ENCODE data around the gene SMYD3. TPM values are rescaled to one million over a fixed set of nuclear protein-coding genes. Genes with fewer than 3 reads are reported as not detected.

SMYD3 gene
- total RNA-seq, 1 experiment from 2014 or later: 29.6 TPM

- intact Hi-C loops (cut with micrococcal nuclease; ENCODE audit: unreplicated experiment): no loop called here
- TF ChIP-seq, protein P1, sequence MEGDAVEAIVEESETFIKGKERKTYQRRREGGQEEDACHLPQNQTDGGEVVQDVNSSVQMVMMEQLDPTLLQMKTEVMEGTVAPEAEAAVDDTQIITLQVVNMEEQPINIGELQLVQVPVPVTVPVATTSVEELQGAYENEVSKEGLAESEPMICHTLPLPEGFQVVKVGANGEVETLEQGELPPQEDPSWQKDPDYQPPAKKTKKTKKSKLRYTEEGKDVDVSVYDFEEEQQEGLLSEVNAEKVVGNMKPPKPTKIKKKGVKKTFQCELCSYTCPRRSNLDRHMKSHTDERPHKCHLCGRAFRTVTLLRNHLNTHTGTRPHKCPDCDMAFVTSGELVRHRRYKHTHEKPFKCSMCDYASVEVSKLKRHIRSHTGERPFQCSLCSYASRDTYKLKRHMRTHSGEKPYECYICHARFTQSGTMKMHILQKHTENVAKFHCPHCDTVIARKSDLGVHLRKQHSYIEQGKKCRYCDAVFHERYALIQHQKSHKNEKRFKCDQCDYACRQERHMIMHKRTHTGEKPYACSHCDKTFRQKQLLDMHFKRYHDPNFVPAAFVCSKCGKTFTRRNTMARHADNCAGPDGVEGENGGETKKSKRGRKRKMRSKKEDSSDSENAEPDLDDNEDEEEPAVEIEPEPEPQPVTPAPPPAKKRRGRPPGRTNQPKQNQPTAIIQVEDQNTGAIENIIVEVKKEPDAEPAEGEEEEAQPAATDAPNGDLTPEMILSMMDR (conservative IDR thresholded peaks at IDR 0.05): no peak
- TF ChIP-seq EZH2 (IDR thresholded peaks at IDR 0.05; ENCODE audit: low read depth): no peak
- no peak overlapping the region for H3K4me2 ChIP-seq
- no peaks in the 10 kb centered on the region for H3K9me3 ChIP-seq (ENCODE audit: insufficient read depth, low read depth)
- no peaks in the 10 kb centered on the region for H3K4me1 ChIP-seq (replicated peaks; ENCODE audit: insufficient read depth)
- H3K27me3 ChIP-seq (ENCODE audit: insufficient read depth, low read depth): no peaks in the 10 kb centered on the region
- H3K9me2 ChIP-seq (ENCODE audit: insufficient read depth): no peaks in the 10 kb centered on the region
- no TSS peak for BruUV-seq (replicated peaks)
- ChIA-PET POLR2A (ENCODE audit: unreplicated experiment) (no interaction called here), CTCF (no interaction called here)
- H2AFZ ChIP-seq: no peak overlapping the region
- no peaks in the 10 kb centered on the region for H4K20me1 ChIP-seq (ENCODE audit: insufficient read depth)
- no peak for DNase-seq
- H3K79me2 ChIP-seq (ENCODE audit: low read depth): no peaks in the 10 kb centered on the region
- no peak overlapping the region for H3K27ac ChIP-seq
- no peak overlapping the region for H3K4me3 ChIP-seq
- H3F3A ChIP-seq (ENCODE audit: insufficient read depth, low read depth): no peaks in the 10 kb centered on the region
- H3K36me3 ChIP-seq (ENCODE audit: low read depth): no peaks in the 10 kb centered on the region
Observed at GRCh38 chr1:246064891-246065290, 442.2 kb downstream of the SMYD3 start.

- TF ChIP-seq, protein P1 (conservative IDR thresholded peaks at IDR 0.05): no peak
- no peak for TF ChIP-seq EZH2 (IDR thresholded peaks at IDR 0.05; ENCODE audit: low read depth)
- H3F3A ChIP-seq (ENCODE audit: insufficient read depth, low read depth): no peaks in the 10 kb centered on the region
- H4K20me1 ChIP-seq (ENCODE audit: insufficient read depth): no peaks in the 10 kb centered on the region
- ChIA-PET CTCF (no interaction called here), POLR2A (ENCODE audit: unreplicated experiment) (no interaction called here)
- no peaks in the 10 kb centered on the region for H3K79me2 ChIP-seq (ENCODE audit: low read depth)
- no peak overlapping the region for H2AFZ ChIP-seq
- no peaks in the 10 kb centered on the region for H3K4me1 ChIP-seq (replicated peaks; ENCODE audit: insufficient read depth)
- DNase-seq: no peak
- no peak overlapping the region for H3K4me2 ChIP-seq
- BruUV-seq (replicated peaks): no TSS peak
- H3K27ac ChIP-seq: no peak overlapping the region
- H3K9me2 ChIP-seq (ENCODE audit: insufficient read depth): no peaks in the 10 kb centered on the region
- H3K4me3 ChIP-seq: no peak overlapping the region
- no peaks in the 10 kb centered on the region for H3K36me3 ChIP-seq (ENCODE audit: low read depth)
- H3K9me3 ChIP-seq (ENCODE audit: insufficient read depth, low read depth): no peaks in the 10 kb centered on the region
- intact Hi-C loops (cut with micrococcal nuclease; ENCODE audit: unreplicated experiment): no loop called here
- H3K27me3 ChIP-seq (ENCODE audit: insufficient read depth, low read depth): no peaks in the 10 kb centered on the region
Observed at GRCh38 chr1:246063013-246063616, 444.0 kb downstream of the SMYD3 start.

GRCh38 chr1:246058466-246058865, 448.6 kb downstream of the SMYD3 start:
- H2AFZ ChIP-seq: no peak overlapping the region
- DNase-seq: no peak
- no TSS peak for BruUV-seq (replicated peaks)
- H3K4me1 ChIP-seq (replicated peaks; ENCODE audit: insufficient read depth): no peaks in the 10 kb centered on the region
- no peaks in the 10 kb centered on the region for H3F3A ChIP-seq (ENCODE audit: insufficient read depth, low read depth)
- no peaks in the 10 kb centered on the region for H3K9me3 ChIP-seq (ENCODE audit: insufficient read depth, low read depth)
- CTCF ChIA-PET: no interaction called here
- no peaks in the 10 kb centered on the region for H4K20me1 ChIP-seq (ENCODE audit: insufficient read depth)
- no peak for TF ChIP-seq EZH2 (IDR thresholded peaks at IDR 0.05; ENCODE audit: low read depth)
- TF ChIP-seq, protein P1 (conservative IDR thresholded peaks at IDR 0.05): no peak
- no peak overlapping the region for H3K27ac ChIP-seq
- H3K36me3 ChIP-seq (ENCODE audit: low read depth): no peaks in the 10 kb centered on the region
- intact Hi-C loops (cut with micrococcal nuclease; ENCODE audit: unreplicated experiment): no loop called here
- H3K4me3 ChIP-seq: no peak overlapping the region
- POLR2A ChIA-PET (ENCODE audit: unreplicated experiment): no interaction called here
- no peaks in the 10 kb centered on the region for H3K27me3 ChIP-seq (ENCODE audit: insufficient read depth, low read depth)
- H3K9me2 ChIP-seq (ENCODE audit: insufficient read depth): no peaks in the 10 kb centered on the region
- no peak overlapping the region for H3K4me2 ChIP-seq
- no peaks in the 10 kb centered on the region for H3K79me2 ChIP-seq (ENCODE audit: low read depth)
